IPS-18a (cell line): Measurements from ENCODE around the gene SOAT2.
"Not testable (repeated sequence)": the region's sequence is repeated elsewhere in the genome, so short reads cannot be mapped to it uniquely, and the experiment has no call there.

ENCODE experiments used
- H3K27ac ChIP-seq: one replicate; pipeline ENCODE4 v1.5.1; 2013; ENCODE audit warnings: low read length
- H3K27me3 ChIP-seq: one replicate; pipeline ENCODE4 v1.6.1; 2013; ENCODE audit warnings: mild to moderate bottlenecking, low read length; ENCODE audit not compliant: control insufficient read depth, insufficient read depth
- H3K36me3 ChIP-seq: one replicate; pipeline ENCODE4 v1.6.1; 2013; ENCODE audit warnings: low read depth, low read length; ENCODE audit not compliant: control insufficient read depth
- H3K4me1 ChIP-seq: one replicate; pipeline ENCODE4 v1.6.1; 2013; ENCODE audit warnings: low read depth, low read length; ENCODE audit not compliant: control insufficient read depth
- H3K4me3 ChIP-seq: one replicate; pipeline ENCODE4 v1.5.1; 2013; ENCODE audit warnings: low read length
- H3K9ac ChIP-seq: one replicate; pipeline ENCODE4 v1.6.1; 2013; ENCODE audit warnings: mild to moderate bottlenecking, low read length, moderate library complexity
- H3K9me3 ChIP-seq: one replicate; pipeline ENCODE4 v1.6.1; 2013; ENCODE audit warnings: low read depth, low read length; ENCODE audit not compliant: control insufficient read depth

SOAT2 gene

DNA sequence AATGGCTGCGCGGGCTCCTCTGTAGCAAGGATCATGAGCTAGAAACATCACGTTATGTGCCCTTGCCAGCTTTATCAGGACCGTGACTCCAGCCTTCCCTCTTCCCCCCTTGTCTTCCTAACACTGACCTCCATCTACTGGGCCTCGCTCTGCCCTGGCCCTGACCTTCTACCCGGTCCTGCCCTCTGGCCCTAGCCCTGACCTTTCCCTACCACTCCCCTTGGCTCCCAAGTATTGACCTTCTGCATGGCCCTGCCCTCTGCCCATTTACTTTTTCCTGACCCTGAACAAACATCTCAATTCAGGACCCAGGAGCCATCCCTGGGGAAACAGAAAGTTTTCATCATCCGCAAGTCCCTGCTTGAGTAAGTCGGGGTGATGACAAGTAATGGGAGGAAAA is 2.0 kb downstream of the SOAT2 start:
- peaks cover 1% of the 10 kb centered on the region for H3K9me3 ChIP-seq
- H3K4me1 ChIP-seq, result no peaks in the 10 kb centered on the region
- H3K27ac ChIP-seq, result no peak overlapping the region
- no peak overlapping the region for H3K9ac ChIP-seq
- no peaks in the 10 kb centered on the region for H3K27me3 ChIP-seq
- no peaks in the 10 kb centered on the region for H3K36me3 ChIP-seq
- H3K4me3 ChIP-seq, result no peak overlapping the region

DNA sequence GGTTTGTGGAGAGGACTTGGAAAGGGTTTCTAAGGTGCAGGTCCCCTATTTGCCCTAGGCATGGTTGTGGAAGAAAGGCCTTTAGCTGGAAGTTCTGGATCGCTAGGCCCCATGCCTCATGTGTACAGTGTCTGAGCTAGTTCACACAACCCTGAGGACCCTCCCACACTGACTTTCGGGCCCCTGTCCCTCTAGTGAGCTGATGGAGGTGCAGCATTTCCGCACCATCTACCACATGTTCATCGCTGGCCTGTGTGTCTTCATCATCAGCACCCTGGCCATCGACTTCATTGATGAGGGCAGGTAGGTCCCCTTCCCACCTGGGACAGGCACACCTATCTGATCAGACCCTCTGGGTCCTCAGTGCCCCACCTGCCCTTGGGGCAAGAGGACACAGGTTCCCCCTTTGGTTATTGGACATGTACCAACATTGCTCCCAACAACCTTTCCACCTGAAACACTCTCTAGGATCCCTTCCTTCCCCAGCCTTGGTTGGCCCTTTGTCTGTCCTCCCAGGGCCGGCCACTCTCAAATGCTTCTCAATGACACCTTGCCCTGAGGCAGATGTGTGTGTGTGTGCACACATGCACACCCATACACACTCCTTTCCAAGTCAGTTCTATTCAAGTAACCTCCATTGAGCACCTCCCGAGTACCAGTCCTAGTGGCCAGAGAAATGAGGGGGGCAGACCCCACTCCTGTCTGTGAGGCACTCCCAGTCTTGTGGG is 2.6 kb downstream of the SOAT2 start:
- no peak overlapping the region for H3K9ac ChIP-seq
- no peaks in the 10 kb centered on the region for H3K27me3 ChIP-seq
- peaks cover 3% of the 10 kb centered on the region for H3K9me3 ChIP-seq
- no peaks in the 10 kb centered on the region for H3K36me3 ChIP-seq
- H3K27ac ChIP-seq, result no peak overlapping the region
- H3K4me3 ChIP-seq, result no peak overlapping the region
- no peaks in the 10 kb centered on the region for H3K4me1 ChIP-seq

DNA sequence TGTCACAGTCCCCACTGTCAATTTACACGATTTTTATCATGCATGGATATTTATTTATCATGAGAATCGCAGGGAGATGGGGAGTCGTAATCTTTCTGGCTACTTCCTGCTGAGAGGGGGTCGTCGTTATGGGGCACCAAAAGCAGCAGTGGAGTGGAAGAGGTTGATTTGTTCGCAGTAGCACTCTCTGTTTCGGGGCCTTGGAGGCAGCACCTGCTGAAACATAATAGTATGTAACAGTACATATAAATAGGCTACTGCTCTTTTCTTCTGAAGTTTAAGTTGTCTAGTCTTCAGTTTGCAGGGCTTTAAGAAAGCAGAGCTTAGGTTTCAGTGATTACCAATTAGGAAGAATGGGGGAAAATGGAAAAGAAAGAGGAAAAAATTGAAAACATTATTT is 3.8 kb downstream of the SOAT2 start:
- H3K4me1 ChIP-seq, result no peaks in the 10 kb centered on the region
- H3K27ac ChIP-seq, result no peak overlapping the region
- peaks cover 3% of the 10 kb centered on the region for H3K9me3 ChIP-seq
- no peaks in the 10 kb centered on the region for H3K27me3 ChIP-seq
- H3K9ac ChIP-seq, result no peak overlapping the region
- no peak overlapping the region for H3K4me3 ChIP-seq
- H3K36me3 ChIP-seq, result no peaks in the 10 kb centered on the region

DNA sequence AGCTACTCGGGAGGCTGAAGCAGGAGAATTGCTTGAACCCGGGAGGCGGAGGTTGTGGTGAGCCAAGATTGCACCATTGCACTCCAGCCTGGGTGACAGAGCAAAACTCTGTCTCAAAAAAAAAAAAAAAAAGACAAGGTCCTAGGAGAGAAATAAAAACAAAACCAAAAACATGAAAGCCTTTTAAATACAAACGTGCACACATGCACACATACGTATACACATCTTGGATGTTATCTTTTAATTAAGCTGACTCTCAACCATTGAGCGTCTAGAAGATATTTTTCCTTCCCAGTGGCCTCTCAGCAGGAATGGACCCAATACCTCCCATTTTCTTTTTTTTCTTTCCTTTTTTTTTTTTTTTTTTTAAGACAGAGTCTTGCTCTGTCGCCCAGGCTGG is 9.1 kb downstream of the SOAT2 start:
- not testable (repeated sequence) for H3K4me3 ChIP-seq, H3K9ac ChIP-seq, H3K27ac ChIP-seq, H3K4me1 ChIP-seq, H3K27me3 ChIP-seq, H3K36me3 ChIP-seq, H3K9me3 ChIP-seq

DNA sequence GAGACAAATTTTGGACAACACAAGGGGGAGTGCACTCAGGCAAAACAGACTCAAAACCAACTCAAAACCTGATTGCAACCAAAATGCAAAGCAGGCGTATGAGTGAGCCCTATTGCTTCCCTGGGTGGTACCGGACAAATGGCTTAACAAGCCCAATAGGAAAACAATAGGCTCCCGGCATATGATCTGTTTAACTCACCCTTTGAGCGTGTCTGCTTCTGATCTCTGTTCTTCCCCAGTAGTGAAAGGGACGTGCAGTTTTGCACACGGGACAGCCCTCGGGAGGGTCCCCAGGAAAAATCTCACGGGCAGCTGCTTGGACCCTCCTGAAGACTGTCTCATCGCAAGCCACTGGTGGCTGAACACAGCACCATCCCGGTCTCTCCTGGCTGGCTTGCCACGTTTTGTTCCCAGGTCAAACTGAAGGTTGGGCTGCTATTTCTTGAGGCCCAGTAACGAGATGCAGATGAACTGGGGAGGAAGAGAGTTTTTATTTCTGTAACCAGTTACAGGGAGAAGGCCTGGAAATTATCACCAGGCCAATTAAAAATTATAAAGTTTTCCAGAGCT is 9.9 kb downstream of the SOAT2 start:
- no peaks in the 10 kb centered on the region for H3K4me1 ChIP-seq
- no peaks in the 10 kb centered on the region for H3K36me3 ChIP-seq
- peaks cover 3% of the 10 kb centered on the region for H3K9me3 ChIP-seq
- H3K27me3 ChIP-seq, result no peaks in the 10 kb centered on the region
- no peak overlapping the region for H3K4me3 ChIP-seq
- H3K9ac ChIP-seq, result no peak overlapping the region
- no peak overlapping the region for H3K27ac ChIP-seq

DNA sequence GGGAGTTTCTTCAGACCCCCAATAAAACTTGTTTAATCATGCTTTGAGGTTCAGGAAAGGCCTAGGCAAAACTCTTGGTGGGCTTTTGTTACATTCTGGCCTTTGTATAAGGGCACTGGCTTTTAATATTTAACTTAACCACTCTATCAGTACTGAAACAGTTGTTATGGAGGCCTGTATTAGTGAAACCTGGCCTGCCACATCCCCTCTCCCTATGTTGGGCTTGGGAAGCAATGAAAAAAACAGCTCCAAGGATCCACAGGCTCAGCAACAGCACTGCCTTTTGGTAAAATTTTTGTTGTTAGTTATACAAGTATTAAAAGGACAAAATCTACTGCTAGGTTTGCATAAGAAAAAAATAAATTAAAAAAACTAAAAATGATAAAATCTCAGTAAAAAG is 10.7 kb downstream of the SOAT2 start:
- no peak overlapping the region for H3K4me3 ChIP-seq
- H3K9ac ChIP-seq, result no peak overlapping the region
- H3K4me1 ChIP-seq, result no peaks in the 10 kb centered on the region
- no peaks in the 10 kb centered on the region for H3K27me3 ChIP-seq
- peaks cover 3% of the 10 kb centered on the region for H3K9me3 ChIP-seq
- no peak overlapping the region for H3K27ac ChIP-seq
- no peaks in the 10 kb centered on the region for H3K36me3 ChIP-seq

DNA sequence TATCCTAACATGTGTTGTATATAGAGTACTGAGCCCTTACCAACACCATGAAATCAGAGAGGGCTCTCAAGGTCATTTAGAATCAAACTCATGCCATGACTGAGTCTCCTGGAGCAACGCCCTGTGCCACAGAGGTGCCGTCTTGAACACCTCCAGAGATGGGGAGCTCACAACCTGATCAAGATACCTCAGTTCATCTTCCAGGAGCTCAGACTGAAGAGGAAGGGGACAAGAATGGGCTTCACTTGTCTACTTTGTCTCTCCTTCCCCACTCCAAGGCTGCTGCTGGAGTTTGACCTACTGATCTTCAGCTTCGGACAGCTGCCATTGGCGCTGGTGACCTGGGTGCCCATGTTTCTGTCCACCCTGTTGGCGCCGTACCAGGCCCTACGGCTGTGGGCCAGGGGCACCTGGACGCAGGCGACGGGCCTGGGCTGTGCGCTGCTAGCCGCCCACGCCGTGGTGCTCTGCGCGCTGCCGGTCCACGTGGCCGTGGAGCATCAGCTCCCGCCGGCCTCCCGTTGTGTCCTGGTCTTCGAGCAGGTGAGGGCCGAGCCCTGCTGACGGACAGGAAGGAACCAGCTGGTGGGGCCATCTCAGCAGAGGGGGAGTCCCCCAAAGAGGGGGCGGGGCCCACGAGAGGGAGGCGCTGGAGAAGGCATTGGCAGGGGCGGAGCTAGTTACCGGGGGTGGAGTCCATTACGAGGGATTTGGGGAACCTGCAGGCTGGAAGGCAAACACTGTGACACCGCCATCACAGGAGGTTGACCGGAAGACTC is 12.0 kb downstream of the SOAT2 start:
- H3K9ac ChIP-seq, result no peak overlapping the region
- peaks cover 1% of the 10 kb centered on the region for H3K9me3 ChIP-seq
- no peak overlapping the region for H3K27ac ChIP-seq
- no peak overlapping the region for H3K4me3 ChIP-seq
- no peaks in the 10 kb centered on the region for H3K4me1 ChIP-seq
- H3K36me3 ChIP-seq, result no peaks in the 10 kb centered on the region
- no peaks in the 10 kb centered on the region for H3K27me3 ChIP-seq

DNA sequence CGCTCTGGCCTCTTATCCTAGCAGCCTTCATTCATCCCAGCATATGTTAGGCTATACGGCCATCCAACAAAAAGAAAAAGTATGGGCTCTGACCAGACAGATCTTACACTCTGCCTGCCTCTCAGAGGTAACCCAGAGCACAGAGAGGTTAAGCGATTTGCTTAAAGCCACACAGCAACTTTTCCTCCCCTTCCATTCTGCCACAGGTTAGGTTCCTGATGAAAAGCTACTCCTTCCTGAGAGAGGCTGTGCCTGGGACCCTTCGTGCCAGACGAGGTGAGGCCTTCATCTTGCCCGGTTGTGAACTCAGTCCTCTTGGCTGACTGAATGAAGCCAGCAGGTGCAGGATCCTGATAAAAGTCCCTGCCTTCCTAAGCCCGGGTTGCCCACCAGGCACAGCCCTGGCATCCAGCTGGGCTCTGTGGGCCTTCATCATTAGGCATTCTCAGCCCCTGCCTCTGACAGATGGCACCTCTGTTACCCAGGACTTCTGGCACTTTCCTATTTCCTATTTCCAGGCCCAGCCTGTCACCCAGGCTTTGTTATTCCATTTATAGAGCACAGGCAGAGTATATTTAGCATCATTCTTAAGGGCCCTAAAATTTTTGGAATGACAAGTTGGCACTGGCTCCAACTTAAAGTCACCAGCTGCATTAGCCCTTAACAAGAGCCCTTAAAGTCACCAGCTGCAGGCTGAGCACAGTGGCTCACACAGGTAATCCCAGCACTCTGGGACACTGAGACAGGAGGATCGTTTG is 12.8 kb downstream of the SOAT2 start:
- H3K4me3 ChIP-seq, result no peak overlapping the region
- H3K9ac ChIP-seq, result no peak overlapping the region
- no peak overlapping the region for H3K27ac ChIP-seq
- H3K9me3 ChIP-seq, result no peaks in the 10 kb centered on the region
- H3K27me3 ChIP-seq, result no peaks in the 10 kb centered on the region
- no peaks in the 10 kb centered on the region for H3K4me1 ChIP-seq
- H3K36me3 ChIP-seq, result no peaks in the 10 kb centered on the region

DNA sequence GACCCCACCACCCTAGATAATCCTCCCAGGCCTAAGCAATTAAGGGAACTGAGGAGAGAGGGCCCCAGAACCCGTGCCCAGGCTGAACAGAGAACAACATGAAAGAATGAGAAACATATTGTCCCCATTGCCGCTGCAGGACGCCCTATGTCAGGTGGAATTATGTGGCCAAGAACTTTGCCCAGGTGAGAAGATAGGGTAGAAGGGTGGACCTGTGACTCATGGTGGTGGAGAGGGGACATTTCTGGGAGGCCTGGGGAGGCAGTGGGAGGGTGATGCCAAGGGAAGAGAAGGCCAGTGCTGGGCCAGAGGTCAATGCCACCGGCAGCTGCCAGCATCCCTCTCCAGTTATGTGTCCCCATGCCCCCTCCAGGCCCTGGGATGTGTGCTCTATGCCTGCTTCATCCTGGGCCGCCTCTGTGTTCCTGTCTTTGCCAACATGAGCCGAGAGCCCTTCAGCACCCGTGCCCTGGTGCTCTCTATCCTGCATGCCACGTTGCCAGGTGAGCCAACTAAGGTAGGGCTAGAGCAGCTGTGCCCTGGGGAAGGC is 15.5 kb downstream of the SOAT2 start:
- Histone ChIP-seq H3K4me1 (no peaks in the 10 kb centered on the region), H3K27me3 (no peaks in the 10 kb centered on the region), H3K36me3 (no peaks in the 10 kb centered on the region), H3K9ac (no peak overlapping the region), H3K4me3 (no peak overlapping the region), H3K27ac (no peak overlapping the region), H3K9me3 (no peaks in the 10 kb centered on the region)

DNA sequence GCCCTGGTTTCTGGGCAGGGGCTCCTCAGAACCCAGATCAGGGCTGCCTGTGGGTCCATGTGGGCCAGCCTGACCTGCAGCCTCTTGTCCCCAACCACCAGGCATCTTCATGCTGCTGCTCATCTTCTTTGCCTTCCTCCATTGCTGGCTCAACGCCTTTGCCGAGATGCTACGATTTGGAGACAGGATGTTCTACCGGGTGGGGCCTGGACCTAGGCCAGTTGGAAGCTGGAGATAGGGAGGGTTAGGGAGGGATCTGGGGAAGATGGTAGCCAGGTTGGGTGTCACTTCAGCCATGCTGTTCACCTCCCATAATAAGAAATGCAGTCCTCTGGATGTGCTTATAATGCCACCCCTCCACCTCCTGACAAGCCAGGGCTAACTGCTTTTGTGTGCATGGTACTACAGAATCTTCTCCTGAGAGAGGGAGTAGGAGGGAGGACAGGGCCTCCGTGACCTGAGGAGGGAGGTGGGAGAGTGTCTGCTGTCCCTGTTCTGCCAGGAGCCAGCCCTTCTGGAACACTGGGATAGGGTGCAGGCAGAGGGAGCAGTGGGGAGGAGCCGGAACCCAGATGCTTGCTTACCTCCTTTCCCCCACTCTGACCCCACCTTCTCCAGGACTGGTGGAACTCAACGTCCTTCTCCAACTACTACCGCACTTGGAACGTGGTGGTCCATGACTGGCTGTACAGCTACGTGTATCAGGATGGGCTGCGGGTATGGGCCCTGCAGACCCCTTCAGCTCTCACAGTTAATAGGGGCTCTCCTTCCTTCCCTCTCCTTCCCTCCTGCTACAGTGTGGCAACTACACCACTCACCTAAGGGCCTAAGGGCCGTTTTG is 17.6 kb downstream of the SOAT2 start:
- Histone ChIP-seq H3K27me3 (no peaks in the 10 kb centered on the region), H3K9me3 (no peaks in the 10 kb centered on the region), H3K9ac (no peak overlapping the region), H3K4me3 (no peak overlapping the region), H3K4me1 (no peaks in the 10 kb centered on the region), H3K27ac (no peak overlapping the region), H3K36me3 (no peaks in the 10 kb centered on the region)
